GM19395 (cell line): ENCODE measurements around the gene GALNT9.
"Not testable (repeated sequence)": the region's sequence is repeated elsewhere in the genome, so short reads cannot be mapped to it uniquely, and the experiment has no call there.

Experiments
- ATAC-seq: cut with Tn5 transposase; IDR thresholded peaks from one replicate; pipeline ENCODE4 v1.9.1; 2021; ENCODE audit warnings: mild to moderate bottlenecking, moderate library complexity; ENCODE audit not compliant: unreplicated experiment

The GALNT9 gene

GRCh38 chr12:132253698-132254480 lies 75.5 kb downstream of the GALNT9 start:
- ATAC-seq = no peak

DNA sequence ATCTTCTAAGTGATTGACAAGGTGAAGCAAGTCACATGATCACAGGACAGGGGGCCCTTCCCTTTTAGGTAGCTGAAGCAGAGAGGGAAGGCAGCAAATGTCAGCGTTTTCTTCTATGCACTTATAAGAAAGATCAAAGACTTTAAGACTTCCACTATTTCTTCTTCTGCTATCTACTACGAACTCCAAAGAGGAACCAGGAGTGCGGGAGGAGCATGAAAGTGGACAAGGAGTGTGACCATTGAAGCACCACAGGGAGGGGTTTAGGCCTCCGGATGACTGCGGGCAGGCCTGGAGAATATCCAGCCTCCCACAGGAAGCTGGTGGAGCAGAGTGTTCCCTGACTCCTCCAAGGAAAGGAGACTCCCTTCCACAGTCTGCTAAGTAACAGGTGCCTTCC lies 76.4 kb downstream of the GALNT9 start:
- ATAC-seq = not testable (repeated sequence)

- no peak for ATAC-seq
These were observed 77.5 kb downstream of the GALNT9 start for GRCh38 chr12:132251741-132252490.

- no peak for ATAC-seq
These were observed 78.1 kb downstream of the GALNT9 start for GRCh38 chr12:132251310-132251709.

DNA sequence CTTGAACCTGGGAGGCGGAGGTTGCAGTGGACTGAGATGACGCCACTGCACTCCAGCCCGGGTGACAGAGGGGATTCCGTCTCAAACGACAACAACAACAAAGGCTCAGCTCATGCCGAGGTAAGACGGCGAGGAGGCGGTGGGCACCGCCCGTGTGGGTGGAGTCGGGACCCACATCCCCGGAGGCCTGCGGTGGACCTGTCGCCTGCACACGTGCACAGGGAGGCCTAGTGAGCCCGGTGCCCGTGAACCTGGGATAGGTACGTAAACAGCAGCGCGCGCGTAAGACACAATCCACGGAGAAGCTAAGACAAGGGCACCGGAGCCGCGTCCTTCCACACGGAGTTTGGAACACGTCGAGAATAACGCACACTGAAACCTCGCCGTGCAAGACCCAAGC lies 78.7 kb downstream of the GALNT9 start:
- no peak for ATAC-seq

DNA sequence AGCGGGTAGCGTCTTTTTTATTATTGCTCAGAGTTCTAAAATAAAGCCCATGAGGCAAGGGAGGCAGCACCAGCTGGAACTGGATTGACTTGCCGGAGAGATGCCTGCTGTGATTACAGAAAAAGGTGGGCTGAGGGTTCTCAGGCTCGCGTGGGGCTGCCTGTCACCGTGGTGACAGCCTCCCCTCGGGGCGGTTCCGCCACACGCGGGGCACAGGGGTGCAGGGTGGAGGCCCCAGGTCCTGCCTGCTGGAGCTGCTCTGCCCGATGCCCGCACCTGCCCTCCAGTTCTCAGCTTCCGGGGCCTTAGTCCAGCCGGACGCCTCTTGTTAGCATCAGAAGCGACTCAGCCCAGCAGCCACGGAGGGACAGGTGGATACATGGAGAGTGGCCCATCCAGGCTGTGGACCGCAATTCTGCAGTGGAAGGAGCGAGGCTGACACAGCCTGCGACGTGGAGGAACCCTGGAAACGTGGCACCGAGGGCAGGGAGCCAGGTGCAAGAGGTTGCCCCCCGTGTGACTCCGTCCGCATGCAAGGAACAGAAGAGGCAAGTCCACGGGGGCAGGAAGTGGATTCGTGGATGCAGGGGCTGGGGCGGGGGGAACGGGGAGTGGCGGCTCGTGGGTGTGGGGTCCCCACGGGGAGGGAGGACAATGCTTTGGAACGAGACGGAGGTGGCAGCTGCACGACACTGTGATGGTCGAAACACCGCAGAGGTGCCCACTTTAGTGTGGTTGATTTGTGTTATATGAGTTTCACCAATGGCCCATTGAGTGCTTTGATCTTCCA lies 79.5 kb downstream of the GALNT9 start:
- ATAC-seq = no peak

GRCh38 chr12:132248453-132249167 lies 80.8 kb downstream of the GALNT9 start:
- no peak for ATAC-seq

GRCh38 chr12:132247718-132248452 lies 81.5 kb downstream of the GALNT9 start:
- ATAC-seq = no peak

GRCh38 chr12:132246997-132247717 lies 82.2 kb downstream of the GALNT9 start:
- no peak for ATAC-seq

- ATAC-seq = no peak
These were observed 83.8 kb downstream of the GALNT9 start for GRCh38 chr12:132245521-132246101.

DNA sequence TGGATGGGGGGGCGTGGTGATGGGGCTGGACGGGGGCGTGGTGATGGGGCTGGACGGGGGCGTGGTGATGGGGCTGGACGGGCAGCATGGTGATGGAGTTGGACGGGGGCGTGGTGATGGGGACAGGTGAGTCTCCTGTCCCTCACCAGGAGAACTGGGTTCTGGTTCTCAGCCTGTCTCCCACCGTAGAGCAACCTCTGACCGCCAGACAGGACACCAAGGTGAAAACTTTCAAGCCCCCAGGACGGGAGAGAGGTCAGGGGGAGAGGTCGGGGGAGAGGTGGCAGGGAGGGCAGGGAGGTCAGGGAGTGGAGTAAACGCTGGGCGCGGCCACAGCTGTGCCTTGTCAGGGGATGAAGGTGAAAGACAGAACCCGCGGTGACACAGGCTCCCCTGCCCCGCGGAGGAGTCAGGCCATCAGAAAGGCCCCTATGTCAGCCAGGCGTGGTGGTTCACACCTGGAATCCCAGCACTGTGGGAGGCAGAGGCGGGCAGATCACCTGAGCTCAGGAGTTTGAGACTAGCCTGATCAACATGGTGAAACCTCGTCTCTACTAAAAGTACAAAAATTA lies 84.6 kb downstream of the GALNT9 start:
- ATAC-seq = no peak

DNA sequence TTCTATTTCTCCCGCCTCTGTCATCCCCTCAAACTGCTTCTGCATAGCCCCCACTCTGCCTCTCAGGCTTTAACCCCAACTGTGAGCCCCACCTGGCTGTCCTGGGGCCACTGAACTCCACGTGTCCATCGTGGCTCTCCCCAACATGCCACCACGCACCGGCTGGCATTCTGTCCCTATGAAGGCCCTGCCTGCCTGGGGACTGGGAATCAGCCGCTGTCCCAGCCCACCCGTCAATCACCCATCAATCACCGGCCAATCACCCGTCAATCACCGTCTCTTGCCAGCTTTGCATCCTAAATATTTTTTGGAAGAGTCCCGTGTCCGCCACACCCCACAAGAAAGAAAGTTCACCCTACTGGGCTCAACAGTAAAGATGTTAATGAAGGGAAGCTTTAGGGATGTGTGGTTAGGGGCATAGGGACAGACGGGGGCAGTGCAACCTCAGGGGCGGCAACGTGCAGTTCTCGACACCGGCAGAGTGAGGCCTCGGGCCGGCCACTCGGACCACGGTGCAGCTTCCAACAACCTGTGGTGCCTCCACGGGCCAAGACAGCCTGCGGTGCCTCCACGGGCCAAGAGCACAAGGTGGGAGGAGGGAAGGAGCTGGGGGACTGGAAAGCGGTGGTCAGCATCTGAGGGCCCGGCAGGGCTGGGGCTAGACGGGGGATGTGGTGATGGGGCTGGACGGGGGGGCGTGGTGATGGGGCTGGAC lies 85.6 kb downstream of the GALNT9 start:
- ATAC-seq = no peak

DNA sequence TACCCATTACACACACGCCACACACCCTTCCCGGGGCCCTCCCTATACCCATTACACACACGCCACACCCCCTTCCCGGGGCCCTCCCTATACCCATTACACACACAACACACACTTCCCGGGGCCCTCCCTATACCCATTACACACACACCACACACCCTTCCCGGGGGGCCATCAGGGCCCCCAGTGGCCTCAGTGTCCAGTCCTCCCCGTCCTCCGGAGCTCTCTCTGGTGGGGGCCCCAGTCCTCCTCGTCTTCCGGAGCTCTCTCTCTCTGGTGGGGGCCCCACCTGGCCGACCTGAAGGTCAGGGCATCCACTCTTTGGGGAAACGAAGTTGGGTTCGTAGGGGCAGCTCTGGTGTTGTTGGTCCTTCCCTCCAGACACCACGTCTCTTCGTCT lies 86.2 kb downstream of the GALNT9 start:
- ATAC-seq = not testable (repeated sequence)

- ATAC-seq = not testable (repeated sequence)
These were observed 88.8 kb downstream of the GALNT9 start for GRCh38 chr12:132240669-132241007.

- no peak for ATAC-seq
These were observed 89.4 kb downstream of the GALNT9 start for GRCh38 chr12:132239796-132240668.

DNA sequence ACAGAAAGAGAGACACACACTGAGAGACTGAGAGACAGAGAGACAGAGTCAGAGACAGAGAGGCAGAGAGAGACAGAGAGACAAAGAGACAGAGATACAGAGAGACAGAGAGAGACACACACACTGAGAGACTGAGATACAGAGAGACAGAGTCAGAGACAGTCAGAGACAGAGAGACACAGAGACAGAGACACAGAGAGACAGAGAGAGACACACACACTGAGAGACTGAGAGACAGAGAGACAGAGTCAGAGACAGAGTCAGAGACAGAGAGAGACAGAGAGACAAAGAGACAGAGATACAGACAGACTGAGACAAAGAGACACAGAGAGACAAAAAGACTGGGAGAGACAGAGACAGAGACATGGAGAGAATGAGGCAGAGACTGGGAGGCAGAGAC lies 90.0 kb downstream of the GALNT9 start:
- ATAC-seq = no peak

GRCh38 chr12:132238884-132239283 lies 90.5 kb downstream of the GALNT9 start:
- no peak for ATAC-seq
